ENCODE results near the gene OSBP. TPM values are rescaled to one million over a fixed set of nuclear protein-coding genes. Genes with fewer than 3 reads are reported as not detected.

OSBP gene
- total RNA-seq, 1 donor from 2014 or later = 38.0 TPM

- H3K4me3 Mint-ChIP-seq = no peak overlapping the region
- no peak for DNase-seq
Measured at GRCh38 chr11:59575505-59575904, 40.1 kb downstream of the OSBP start.

DNA sequence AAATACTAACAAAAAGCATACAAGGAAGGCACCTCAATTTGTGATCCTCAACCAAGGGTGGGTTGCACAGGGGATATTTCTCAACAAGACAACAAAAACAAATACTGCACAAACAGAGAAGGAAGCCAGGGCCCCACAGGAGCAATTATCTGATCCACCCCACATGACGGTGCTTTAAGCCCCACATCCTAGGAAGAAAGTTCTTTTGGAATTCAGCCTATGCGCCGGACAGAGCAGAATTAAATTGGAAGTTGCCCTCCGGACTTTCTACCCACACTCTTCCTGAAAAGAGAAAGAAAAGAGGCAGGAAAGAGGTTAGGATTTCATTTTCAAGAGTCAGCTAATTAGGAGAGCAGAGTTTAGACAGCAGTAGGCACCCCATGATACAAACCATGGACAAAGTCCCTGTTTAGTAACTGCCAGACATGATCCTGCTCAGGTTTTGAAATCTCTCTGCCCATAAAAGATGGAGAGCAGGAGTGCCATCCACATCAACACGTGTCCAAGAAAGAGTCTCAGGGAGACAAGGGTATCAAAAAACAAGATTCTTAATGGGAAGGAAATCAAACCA lies 40.6 kb downstream of the OSBP start:
- POLR2A ChIA-PET = no interaction called here
- Mint-ChIP-seq H3K27ac (no peak overlapping the region), H3K36me3 (ENCODE audit: low read depth) (peaks cover 51% of the 10 kb centered on the region), H3K27me3 (no peaks in the 10 kb centered on the region), H3K4me1 (peaks cover 4% of the 10 kb centered on the region), H3K9me3 (no peaks in the 10 kb centered on the region), H3K4me3 (no peak overlapping the region)
- TF ChIP-seq CTCF (IDR thresholded peaks at IDR 0.05) = no peak
- CTCF ChIA-PET = no interaction called here
- intact Hi-C loops (cut with micrococcal nuclease) = no loop called here
- ATAC-seq (ENCODE audit: low read depth) (no peak), DNase-seq (no peak)

More at GRCh38 chr11:59575505-59575904, 40.1 kb downstream of the OSBP start:
- ChIA-PET CTCF (no interaction called here), POLR2A (no interaction called here)
- no peaks in the 10 kb centered on the region for H3K9me3 Mint-ChIP-seq
- peaks cover 4% of the 10 kb centered on the region for H3K4me1 Mint-ChIP-seq
- no peak for ATAC-seq (ENCODE audit: low read depth)
- H3K36me3 Mint-ChIP-seq (ENCODE audit: low read depth) = peaks cover 56% of the 10 kb centered on the region
- H3K27me3 Mint-ChIP-seq = no peaks in the 10 kb centered on the region
- intact Hi-C loops (cut with micrococcal nuclease) = no loop called here
- no peak overlapping the region for H3K27ac Mint-ChIP-seq
- no peak for TF ChIP-seq CTCF (IDR thresholded peaks at IDR 0.05)

GRCh38 chr11:59574467-59574866 lies 41.1 kb downstream of the OSBP start:
- Mint-ChIP-seq H3K27me3 (no peaks in the 10 kb centered on the region), H3K9me3 (no peaks in the 10 kb centered on the region), H3K4me1 (peaks cover 4% of the 10 kb centered on the region), H3K4me3 (no peak overlapping the region), H3K36me3 (ENCODE audit: low read depth) (peaks cover 46% of the 10 kb centered on the region), H3K27ac (no peak overlapping the region)
- ChIA-PET POLR2A (no interaction called here), CTCF (no interaction called here)
- TF ChIP-seq CTCF (IDR thresholded peaks at IDR 0.05) = no peak
- DNase-seq (no peak), ATAC-seq (ENCODE audit: low read depth) (no peak)
- intact Hi-C loops (cut with micrococcal nuclease) = no loop called here

DNA sequence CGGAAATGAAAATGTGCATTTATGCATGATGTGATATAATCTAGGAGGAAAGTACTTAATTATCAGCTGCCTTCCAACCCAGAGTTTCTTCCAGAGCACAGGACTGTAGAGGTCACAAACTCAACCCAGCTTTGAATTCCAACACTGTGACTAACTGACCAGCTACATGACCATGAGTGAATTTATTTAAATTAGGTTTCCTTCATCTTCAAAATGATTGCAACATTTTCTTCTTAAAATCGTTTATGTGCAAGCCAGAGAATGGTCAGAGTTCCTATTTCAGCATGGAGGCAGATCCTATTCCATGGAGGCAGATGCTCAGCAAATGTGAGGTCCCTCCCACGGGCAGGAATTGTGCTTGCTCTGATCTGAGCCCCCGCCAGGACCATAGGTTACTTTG lies 42.4 kb downstream of the OSBP start:
- CTCF ChIA-PET = no interaction called here
- ATAC-seq (ENCODE audit: low read depth) = no peak

DNA sequence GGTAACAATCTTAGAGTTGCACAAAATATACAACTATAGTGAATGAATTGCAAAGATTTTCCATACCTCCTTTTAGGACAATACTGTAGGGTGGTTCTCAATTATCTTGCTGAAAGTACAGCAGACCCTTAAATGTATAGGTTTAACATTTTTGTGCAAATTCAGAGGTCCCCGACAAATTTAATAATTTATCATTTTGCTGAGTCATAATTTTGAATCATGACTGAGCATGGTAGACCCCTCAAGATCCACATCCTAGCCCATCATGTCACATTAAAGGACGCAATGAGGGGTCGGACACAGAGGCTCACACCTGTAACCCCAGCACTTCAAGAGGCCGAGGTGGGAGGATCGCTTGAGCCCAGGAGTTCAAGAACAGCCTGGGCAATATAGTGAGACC lies 43.5 kb downstream of the OSBP start:
- TF ChIP-seq CTCF (IDR thresholded peaks at IDR 0.05) = no peak
- no peak for ATAC-seq (ENCODE audit: low read depth)

More for the DNA sequence above, 42.4 kb downstream of the OSBP start:
- no peak for TF ChIP-seq CTCF (IDR thresholded peaks at IDR 0.05)
- no peak for DNase-seq
- intact Hi-C loops (cut with micrococcal nuclease) = no loop called here
- Mint-ChIP-seq H3K4me3 (no peak overlapping the region), H3K27ac (no peak overlapping the region), H3K4me1 (no peaks in the 10 kb centered on the region), H3K27me3 (no peaks in the 10 kb centered on the region), H3K36me3 (ENCODE audit: low read depth) (peaks cover 35% of the 10 kb centered on the region), H3K9me3 (no peaks in the 10 kb centered on the region)
- POLR2A ChIA-PET = interaction anchor here (0.5 kb wide), 1 partner anchor 19 kb away, joined by 3 read pairs; no protein-coding TSS in a partner anchor

More for the DNA sequence above, 43.5 kb downstream of the OSBP start:
- POLR2A ChIA-PET = interaction anchor here (0.6 kb wide), 1 partner anchor 42 kb away, joined by 5 read pairs; no protein-coding TSS in a partner anchor
- CTCF ChIA-PET = no interaction called here
- Mint-ChIP-seq H3K4me1 (no peaks in the 10 kb centered on the region), H3K4me3 (no peak overlapping the region), H3K27me3 (no peaks in the 10 kb centered on the region), H3K9me3 (no peaks in the 10 kb centered on the region), H3K36me3 (ENCODE audit: low read depth) (peaks cover 27% of the 10 kb centered on the region), H3K27ac (no peak overlapping the region)
- no peak for DNase-seq
- intact Hi-C loops (cut with micrococcal nuclease) = no loop called here
